Muscle of leg (tissue), 11 donors: ENCODE measurements around the gene CRAMP1. TPM values are rescaled to one million over a fixed set of nuclear protein-coding genes. Genes with fewer than 3 reads are reported as not detected.

ENCODE experiments used
- DNase-seq: peaks from one replicate; pipeline ENCODE4 v3.0.0; 2013
- H3K27ac ChIP-seq: one replicate; pipeline ENCODE4 v1.5.1; 2013; ENCODE audit warnings: mild to moderate bottlenecking, low read length, control low read depth
- H3K27me3 ChIP-seq: one replicate; pipeline ENCODE4 v1.6.1; 2013; ENCODE audit warnings: low read length; ENCODE audit not compliant: control insufficient read depth, insufficient read depth
- H3K36me3 ChIP-seq: one replicate; pipeline ENCODE4 v1.6.1; 2013; ENCODE audit warnings: low read length; ENCODE audit not compliant: control insufficient read depth, insufficient read depth
- H3K4me1 ChIP-seq: one replicate; pipeline ENCODE4 v1.6.1; 2013; ENCODE audit warnings: low read length; ENCODE audit not compliant: control insufficient read depth, insufficient read depth
- H3K4me3 ChIP-seq: one replicate; pipeline ENCODE4 v1.5.1; 2013; ENCODE audit warnings: low read length, control low read depth
- H3K9me3 ChIP-seq: replicated peaks from 2 replicates; pipeline ENCODE4 v1.6.1; 2013; ENCODE audit warnings: low read depth, low read length; ENCODE audit not compliant: control insufficient read depth
- WGBS: methylation state at CpG from one replicate; pipeline ENCODE4 v1.1.5; 2013; ENCODE audit warnings: missing lambda C conversion rate; ENCODE audit not compliant: insufficient coverage; 5-methylcytosine and 5-hydroxymethylcytosine counted together
- polyA plus RNA-seq, 8 donors: library from polyadenylated mRNA; unstranded; fragments of 120-200 nt; gene quantifications; one replicate each; pipeline versions ENCODE4 v1.2.1 to v1.2.3, GENCODE V29; 2013; ENCODE audit warnings: inconsistent platforms in 1 of 8, low replicate concordance in 1 of 8; ENCODE audit not compliant: insufficient read length in 8 of 8, insufficient read depth in 1 of 8
- total RNA-seq: library from RNA; stranded (reverse); fragments of 120-200 nt; gene quantifications from one replicate; pipeline ENCODE4 v1.2.4, GENCODE V29; 2013

The CRAMP1 gene
- total and polyA plus RNA-seq, 9 donors = 7.2 to 19.1 (median 14.0) TPM

- WGBS = 95% methylated on average over 17 of the region's 18 CpGs
- Histone ChIP-seq H3K27me3 (no peaks in the 10 kb centered on the region), H3K36me3 (peaks cover 83% of the 10 kb centered on the region), H3K4me1 (no peaks in the 10 kb centered on the region), H3K4me3 (no peak overlapping the region), H3K9me3 (no peaks in the 10 kb centered on the region), H3K27ac (no peak overlapping the region)
- DNase-seq = no peak
Observed at GRCh38 chr16:1631931-1632637, 19.9 kb downstream of the CRAMP1 start.

- 97% methylated on average over 13 of the region's 13 CpGs for WGBS
- DNase-seq = no peak
- Histone ChIP-seq H3K27ac (no peak overlapping the region), H3K36me3 (peaks cover 79% of the 10 kb centered on the region), H3K4me1 (no peaks in the 10 kb centered on the region), H3K9me3 (no peaks in the 10 kb centered on the region), H3K27me3 (no peaks in the 10 kb centered on the region), H3K4me3 (no peak overlapping the region)
Observed at GRCh38 chr16:1632638-1632970, 20.4 kb downstream of the CRAMP1 start.

- H3K36me3 ChIP-seq = peaks cover 83% of the 10 kb centered on the region
- no peaks in the 10 kb centered on the region for H3K27me3 ChIP-seq
- no peaks in the 10 kb centered on the region for H3K4me1 ChIP-seq
- no peak overlapping the region for H3K4me3 ChIP-seq
- H3K27ac ChIP-seq = no peak overlapping the region
- DNase-seq = no peak
- no peaks in the 10 kb centered on the region for H3K9me3 ChIP-seq
- WGBS = 92% methylated on average over 11 of the region's 12 CpGs
Observed at GRCh38 chr16:1633310-1633709, 21.1 kb downstream of the CRAMP1 start.

GRCh38 chr16:1634541-1634940, 22.4 kb downstream of the CRAMP1 start:
- Histone ChIP-seq H3K27me3 (no peaks in the 10 kb centered on the region), H3K9me3 (no peaks in the 10 kb centered on the region), H3K4me3 (no peak overlapping the region), H3K36me3 (peaks cover 84% of the 10 kb centered on the region), H3K4me1 (no peaks in the 10 kb centered on the region), H3K27ac (no peak overlapping the region)
- no peak for DNase-seq
- WGBS = 95% methylated on average over 9 of the region's 12 CpGs

- no peaks in the 10 kb centered on the region for H3K9me3 ChIP-seq
- no peak overlapping the region for H3K4me3 ChIP-seq
- no peak overlapping the region for H3K27ac ChIP-seq
- WGBS = 90% methylated on average over 10 of the region's 13 CpGs
- H3K36me3 ChIP-seq = peaks cover 84% of the 10 kb centered on the region
- no peaks in the 10 kb centered on the region for H3K4me1 ChIP-seq
- no peak for DNase-seq
- no peaks in the 10 kb centered on the region for H3K27me3 ChIP-seq
Observed at GRCh38 chr16:1635070-1635469, 22.9 kb downstream of the CRAMP1 start.

GRCh38 chr16:1637526-1637925, 25.4 kb downstream of the CRAMP1 start:
- H3K27me3 ChIP-seq = no peaks in the 10 kb centered on the region
- peaks cover 85% of the 10 kb centered on the region for H3K36me3 ChIP-seq
- no peak overlapping the region for H3K4me3 ChIP-seq
- no peaks in the 10 kb centered on the region for H3K9me3 ChIP-seq
- WGBS = 87% methylated on average over 10 of the region's 11 CpGs
- H3K27ac ChIP-seq = no peak overlapping the region
- DNase-seq = no peak
- H3K4me1 ChIP-seq = peaks cover 11% of the 10 kb centered on the region

- Histone ChIP-seq H3K4me1 (peaks cover 22% of the 10 kb centered on the region), H3K27me3 (no peaks in the 10 kb centered on the region), H3K27ac (no peak overlapping the region), H3K9me3 (no peaks in the 10 kb centered on the region), H3K36me3 (peaks cover 84% of the 10 kb centered on the region), H3K4me3 (no peak overlapping the region)
- DNase-seq = no peak
- WGBS = 99% methylated on average over 8 of the region's 8 CpGs
Observed at GRCh38 chr16:1638757-1639156, 26.6 kb downstream of the CRAMP1 start.

- Histone ChIP-seq H3K27me3 (no peaks in the 10 kb centered on the region), H3K4me1 (peaks cover 28% of the 10 kb centered on the region), H3K27ac (no peak overlapping the region), H3K9me3 (no peaks in the 10 kb centered on the region), H3K4me3 (no peak overlapping the region), H3K36me3 (peaks cover 84% of the 10 kb centered on the region)
- no peak for DNase-seq
- no CpG with 5 or more reads among the region's 2 CpGs for WGBS
Observed at GRCh38 chr16:1639282-1639681, 27.1 kb downstream of the CRAMP1 start.

GRCh38 chr16:1639860-1640259, 27.7 kb downstream of the CRAMP1 start:
- no peaks in the 10 kb centered on the region for H3K27me3 ChIP-seq
- H3K27ac ChIP-seq = no peak overlapping the region
- WGBS = 60% methylated on average over 1 of the region's 11 CpGs
- H3K4me1 ChIP-seq = peaks cover 28% of the 10 kb centered on the region
- H3K4me3 ChIP-seq = no peak overlapping the region
- H3K36me3 ChIP-seq = peaks cover 83% of the 10 kb centered on the region
- no peaks in the 10 kb centered on the region for H3K9me3 ChIP-seq
- DNase-seq = no peak

GRCh38 chr16:1640261-1640941, 28.2 kb downstream of the CRAMP1 start:
- Histone ChIP-seq H3K27ac (no peak overlapping the region), H3K9me3 (no peaks in the 10 kb centered on the region), H3K36me3 (peaks cover 79% of the 10 kb centered on the region), H3K4me3 (no peak overlapping the region), H3K27me3 (no peaks in the 10 kb centered on the region), H3K4me1 (peaks cover 28% of the 10 kb centered on the region)
- DNase-seq = no peak
- 78% methylated on average over 11 of the region's 20 CpGs for WGBS
